ENCODE results near the gene CLECL1.
"Not testable (repeated sequence)": the region's sequence is repeated elsewhere in the genome, so short reads cannot be mapped to it uniquely, and the experiment has no call there.

The CLECL1 gene

DNA sequence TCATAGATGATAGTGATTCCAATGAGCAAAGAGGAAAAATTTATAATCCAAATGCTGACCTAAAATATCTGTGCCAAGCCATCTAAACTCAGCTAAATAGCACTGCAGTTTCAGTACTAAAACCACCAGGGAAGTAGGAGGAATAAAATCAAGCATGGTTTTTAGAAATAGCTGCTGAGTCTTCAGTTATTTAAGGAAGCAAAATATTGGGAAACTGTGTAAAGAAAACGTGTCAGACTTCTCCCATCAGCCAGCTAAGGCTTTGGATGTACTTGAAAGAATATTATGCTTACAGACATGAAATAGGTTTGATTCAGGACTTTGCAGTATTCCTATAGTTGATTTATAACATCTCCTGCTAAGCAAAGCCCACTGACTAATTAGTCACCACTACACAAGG is 38.7 kb downstream of the CLECL1 start:
- no peak for DNase-seq (ENCODE audit: low read depth)

DNA sequence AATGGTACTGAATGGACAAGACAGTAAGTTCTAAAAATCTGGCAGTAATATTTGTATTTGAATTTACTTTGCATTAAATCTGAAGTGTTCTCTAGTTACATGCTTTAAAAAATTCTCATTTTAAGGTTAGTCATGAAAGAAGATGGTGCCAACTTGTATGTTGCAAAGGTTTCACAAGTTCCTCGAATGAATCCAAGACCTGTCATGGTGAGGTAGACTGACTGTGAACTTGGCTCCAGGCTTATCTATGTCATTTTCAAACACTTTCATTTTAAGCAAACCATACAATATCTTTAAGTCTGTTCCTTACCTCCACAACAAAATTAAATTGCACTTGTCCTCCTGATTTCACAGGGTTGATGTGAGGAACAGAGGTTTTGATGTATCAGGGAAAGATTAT is 40.0 kb downstream of the CLECL1 start:
- no peak for DNase-seq (ENCODE audit: low read depth)

DNA sequence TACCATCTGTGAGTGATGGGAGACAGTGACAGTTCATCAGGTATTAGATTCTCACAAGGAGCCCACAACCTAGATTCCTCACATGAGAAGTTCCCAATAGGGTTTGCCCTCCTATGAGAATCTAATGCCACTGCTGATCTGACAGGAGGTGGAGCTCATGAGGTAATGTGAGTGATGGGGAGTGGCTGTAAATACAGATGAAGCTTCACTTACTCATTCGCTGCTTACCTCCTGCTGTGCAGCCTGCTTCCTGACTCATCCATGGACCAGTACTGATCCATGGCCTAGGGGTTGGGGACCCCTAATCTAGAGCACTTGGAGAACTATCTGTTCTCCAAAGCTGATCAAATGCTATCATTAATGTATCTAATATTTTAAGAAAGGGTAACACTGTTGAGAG is 45.7 kb downstream of the CLECL1 start:
- no peak for DNase-seq (ENCODE audit: low read depth)

DNA sequence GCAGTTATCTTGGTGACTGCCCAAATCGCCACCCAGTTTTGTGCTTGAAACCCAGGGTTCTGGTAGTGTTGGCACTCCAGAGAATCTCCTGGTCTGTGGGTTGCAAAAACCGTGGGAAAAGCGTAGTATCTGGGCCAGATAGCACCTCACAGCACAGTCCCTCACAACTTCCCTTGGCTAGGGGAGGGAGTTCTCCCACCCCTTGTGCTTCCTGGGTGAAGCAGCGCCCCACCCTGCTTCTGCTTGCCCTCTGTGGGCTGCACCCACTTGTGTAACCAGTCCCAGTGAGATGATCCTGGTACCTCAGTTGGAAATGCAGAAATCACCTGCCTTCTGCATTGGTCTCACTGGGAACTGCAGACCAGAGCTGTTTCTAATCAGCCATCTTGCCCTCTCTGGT is 47.0 kb downstream of the CLECL1 start:
- no peak for DNase-seq (ENCODE audit: low read depth)

DNA sequence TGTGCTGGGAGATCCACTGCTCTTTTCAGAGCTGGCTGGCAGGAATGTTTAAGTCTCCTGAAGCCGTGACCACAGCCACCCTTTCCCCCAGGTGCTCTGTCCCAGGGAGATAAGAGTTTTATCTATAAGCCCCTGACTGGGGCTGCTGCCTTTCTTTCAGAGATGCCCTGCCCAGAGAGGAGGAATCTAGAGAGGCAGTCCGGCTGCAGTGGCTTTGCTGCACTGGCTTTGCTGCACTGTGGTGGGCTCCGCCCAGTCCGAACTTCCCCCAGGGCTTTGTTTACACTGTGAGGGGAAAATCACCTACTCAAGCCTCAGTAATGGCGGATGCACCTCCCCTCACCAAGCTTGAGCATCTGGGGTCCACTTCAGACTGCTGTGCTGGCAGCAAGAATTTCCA is 47.5 kb downstream of the CLECL1 start:
- DNase-seq (ENCODE audit: low read depth): not testable (repeated sequence)

DNA sequence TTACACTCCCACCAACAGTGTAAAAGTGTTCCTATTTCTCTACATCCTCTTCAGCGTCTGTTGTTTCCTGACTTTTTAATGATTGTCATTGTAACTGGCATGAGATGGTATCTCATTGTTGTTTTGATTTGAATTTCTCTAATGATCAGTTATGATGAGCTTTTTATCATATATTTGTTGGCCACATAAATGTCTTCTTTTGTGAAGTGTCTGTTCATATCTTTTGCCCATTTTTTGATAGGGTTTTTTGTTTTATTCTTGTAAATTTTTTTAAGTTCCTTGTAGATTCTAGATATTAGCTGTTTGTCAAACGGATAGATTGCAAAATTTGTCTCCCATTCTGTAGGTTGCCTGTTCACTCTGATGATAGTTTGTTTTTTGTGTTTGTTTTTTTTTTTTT is 49.9 kb downstream of the CLECL1 start:
- DNase-seq (ENCODE audit: low read depth): not testable (repeated sequence)

DNA sequence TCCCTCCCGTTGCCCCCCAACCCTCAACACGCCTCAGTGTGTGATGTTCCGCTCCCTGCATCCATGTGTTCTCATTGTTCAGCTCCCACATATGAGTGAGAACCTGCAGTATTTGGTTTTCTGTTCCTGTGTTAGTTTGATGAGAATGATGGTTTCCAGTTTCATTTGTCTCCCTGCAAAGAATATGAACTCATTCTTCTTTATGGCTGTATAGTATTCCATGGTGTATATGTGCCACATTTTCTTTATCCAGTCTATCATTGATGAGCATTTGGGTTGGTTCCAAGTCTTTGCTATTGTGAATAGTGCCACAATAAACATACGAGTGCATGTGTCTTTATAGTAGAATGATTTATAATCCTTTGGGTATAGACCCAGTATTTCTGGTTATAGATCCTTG is 50.4 kb downstream of the CLECL1 start:
- DNase-seq (ENCODE audit: low read depth): not testable (repeated sequence)

DNA sequence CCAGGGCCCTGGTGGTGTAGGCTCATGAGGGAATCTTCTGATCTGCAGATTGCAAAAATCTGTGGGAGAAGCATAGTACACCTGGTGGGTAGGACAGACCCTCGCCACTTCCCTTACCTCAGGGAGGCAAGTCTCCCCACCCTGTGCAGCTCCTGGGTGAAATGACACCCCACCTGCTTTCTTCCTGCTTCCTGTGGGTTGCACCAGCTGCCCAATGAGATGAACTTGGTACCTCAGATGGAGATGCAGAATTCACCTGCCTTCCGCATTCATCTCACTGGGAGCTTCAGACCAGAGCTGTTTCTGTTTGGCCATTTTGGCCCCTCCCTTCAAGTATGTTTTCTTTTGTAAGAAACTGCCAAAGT is 58.7 kb downstream of the CLECL1 start:
- no peak for DNase-seq (ENCODE audit: low read depth)

DNA sequence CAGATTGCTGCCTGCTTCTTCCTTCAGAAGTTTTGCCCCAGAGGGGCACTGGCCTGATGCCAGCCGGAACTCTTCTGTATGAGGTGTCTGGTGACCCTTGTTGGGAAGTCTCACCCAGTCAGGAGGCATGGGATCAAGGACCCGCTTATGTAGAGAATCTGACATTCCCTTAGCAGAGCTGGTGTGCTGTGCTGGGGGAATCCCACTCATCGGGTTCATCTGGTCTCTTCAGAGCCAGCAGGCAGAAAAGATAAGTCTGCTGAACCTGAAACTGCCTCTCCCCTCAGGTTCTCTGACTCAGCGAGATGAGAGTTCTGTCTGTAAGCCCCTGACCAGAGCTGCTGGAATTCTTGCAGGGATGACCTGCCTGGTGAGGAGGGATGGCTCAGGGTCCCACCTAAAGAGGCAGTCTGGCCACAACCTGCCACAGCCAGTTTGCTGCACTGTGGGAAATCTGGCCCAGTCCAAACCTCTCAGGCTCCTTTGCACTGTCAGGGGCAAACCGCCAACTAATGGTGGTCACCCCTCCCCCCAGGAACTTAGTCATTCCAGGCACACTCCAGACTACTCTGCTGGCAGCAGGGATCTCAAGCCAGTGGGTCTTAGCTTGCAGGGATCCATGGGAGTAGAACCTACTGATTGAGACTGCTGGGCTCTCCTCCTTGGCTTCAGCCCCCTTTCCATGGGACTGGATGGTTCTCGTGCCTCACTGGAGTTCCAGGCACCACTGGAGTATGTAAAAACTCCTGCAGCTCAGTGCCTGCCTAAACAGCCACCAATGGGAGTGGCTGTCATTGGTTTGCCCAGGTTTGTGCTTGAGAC is 59.3 kb downstream of the CLECL1 start:
- no peak for DNase-seq (ENCODE audit: low read depth)

All from stimulated activated CD8-positive, alpha-beta memory T cell treated with anti-CD3 and anti-CD28 coated beads, Interleukin-12 subunit alpha, Interleukin-12 subunit beta, amount 100 ng/mL, for 1 hour (primary cell).